Liver (tissue), 9 donors: ENCODE data around the gene ACVR1. TPM values are rescaled to one million over a fixed set of nuclear protein-coding genes. Genes with fewer than 3 reads are reported as not detected.
A peak's percentile ranks its signal among the peaks of the same experiment; 100 is the strongest.

Source experiments
- DNase-seq: peaks from one replicate; pipeline ENCODE4 v3.0.0-alpha.2; 2017; ENCODE audit warnings: low spot score
- H3K27ac ChIP-seq, 2 donors: one replicate each; pipeline ENCODE4 v1.7.0; 2013; ENCODE audit warnings: inconsistent platforms in 2 of 2, low read length in 2 of 2, control low read depth in 1 of 2, low read depth in 1 of 2, mild to moderate bottlenecking in 1 of 2
- H3K27me3 ChIP-seq, 4 donors: one replicate each; pipeline versions ENCODE4 v1.6.1 to v1.7.0; 2013; ENCODE audit warnings: low read length in 3 of 4, inconsistent platforms in 1 of 4, mild to moderate bottlenecking in 1 of 4, moderate library complexity in 1 of 4; ENCODE audit not compliant: control insufficient read depth in 4 of 4, insufficient read depth in 4 of 4
- H3K36me3 ChIP-seq, 4 donors: one replicate each; pipeline versions ENCODE4 v1.6.1 to v1.7.0; 2013; ENCODE audit warnings: low read length in 3 of 4, mild to moderate bottlenecking in 3 of 4, low read depth in 1 of 4, moderate library complexity in 1 of 4; ENCODE audit not compliant: control insufficient read depth in 4 of 4, insufficient read depth in 3 of 4
- H3K4me1 ChIP-seq, 4 donors: one replicate each; pipeline versions ENCODE4 v1.6.1 to v1.7.0; 2013; ENCODE audit warnings: low read length in 3 of 4, mild to moderate bottlenecking in 3 of 4, moderate library complexity in 1 of 4; ENCODE audit not compliant: control insufficient read depth in 4 of 4, insufficient read depth in 4 of 4
- H3K4me3 ChIP-seq, 3 donors: one replicate each; pipeline versions ENCODE4 v1.6.1 to v1.7.0; 2013; ENCODE audit warnings: low read length in 3 of 3, control low read depth in 1 of 3, low read depth in 1 of 3, mild to moderate bottlenecking in 1 of 3
- H3K9ac ChIP-seq, 2 donors: one replicate each; pipeline ENCODE4 v1.7.0; 2013; ENCODE audit warnings: low read length in 2 of 2, mild to moderate bottlenecking in 2 of 2, moderate library complexity in 2 of 2, control low read depth in 1 of 2, low read depth in 1 of 2
- H3K9me3 ChIP-seq, 4 donors: one replicate each; pipeline versions ENCODE4 v1.6.1 to v1.7.0; 2013; ENCODE audit warnings: low read length in 3 of 4; ENCODE audit not compliant: control insufficient read depth in 4 of 4
- EGR1 ChIP-seq, 2 donors: IDR thresholded peaks; 2 replicates each; pipeline ENCODE4 v1.6.1; 2016 to 2018; ENCODE audit warnings: antibody characterized with exemption in 2 of 2, low read depth in 2 of 2
- FOXA1 ChIP-seq: IDR thresholded peaks from 2 replicates; pipeline ENCODE4 v1.6.1; 2016; ENCODE audit warnings: antibody characterized with exemption
- FOXA2 ChIP-seq: IDR thresholded peaks from 2 replicates; pipeline ENCODE4 v1.6.1; 2016; ENCODE audit warnings: antibody characterized with exemption
- GABPA ChIP-seq, 2 donors: IDR thresholded peaks in 1 of 2; conservative IDR thresholded peaks in 1 of 2; 2 replicates each; pipeline ENCODE4 v1.6.1; 2016; ENCODE audit warnings: antibody characterized with exemption in 2 of 2, mild to moderate bottlenecking in 1 of 2, moderate library complexity in 1 of 2
- HNF4A ChIP-seq, 2 donors: conservative IDR thresholded peaks; 2 replicates each; pipeline ENCODE4 v1.6.1; 2016; ENCODE audit warnings: antibody characterized with exemption in 2 of 2, mild to moderate bottlenecking in 2 of 2
- HNF4G ChIP-seq: IDR thresholded peaks from 2 replicates; pipeline ENCODE4 v1.6.1; 2016; ENCODE audit warnings: antibody characterized with exemption
- JUND ChIP-seq, 2 donors: IDR thresholded peaks; 2 replicates each; pipeline ENCODE4 v1.6.1; 2016; ENCODE audit warnings: antibody characterized with exemption in 2 of 2
- NR2F2 ChIP-seq: IDR thresholded peaks from 2 replicates; pipeline ENCODE4 v1.6.1; 2016; ENCODE audit warnings: antibody characterized with exemption
- RAD21 ChIP-seq, 2 donors: IDR thresholded peaks; 2 replicates each; pipeline ENCODE4 v1.6.1; 2016; ENCODE audit warnings: antibody characterized with exemption in 2 of 2, mild to moderate bottlenecking in 2 of 2
- RXRA ChIP-seq, 2 donors: IDR thresholded peaks; 2 replicates each; pipeline ENCODE4 v1.6.1; 2017 to 2018; ENCODE audit warnings: antibody characterized with exemption in 2 of 2, mild to moderate bottlenecking in 1 of 2
- SP1 ChIP-seq: IDR thresholded peaks from 2 replicates; pipeline ENCODE4 v1.6.1; 2018; ENCODE audit warnings: antibody characterized with exemption, mild to moderate bottlenecking
- TAF1 ChIP-seq: conservative IDR thresholded peaks from 2 replicates; pipeline ENCODE4 v1.6.1; 2016; ENCODE audit warnings: antibody characterized with exemption, mild to moderate bottlenecking
- YY1 ChIP-seq: IDR thresholded peaks from 2 replicates; pipeline ENCODE4 v1.6.1; 2016; ENCODE audit warnings: antibody characterized with exemption, mild to moderate bottlenecking
- WGBS: extraction: QIAGEN DNeasy Blood & Tissue Kit; methylation state at CpG from one replicate; pipeline ENCODE4 v1.1.7; 2013; 5-methylcytosine and 5-hydroxymethylcytosine counted together
- polyA plus RNA-seq, 2 donors: library from polyadenylated mRNA; stranded (reverse) in 1 of 2; unstranded in 1 of 2; fragments of 200-250 nt in 1 of 2; fragments of >200 nt in 1 of 2; fragmentation: Nextera tagmentation in 1 of 2; extraction: Ambion mirVana in 1 of 2; gene quantifications; one replicate each; pipeline versions ENCODE4 v1.2.1 to v1.2.3, GENCODE V29; 2013 to 2015
- total RNA-seq, 2 donors: library from RNA; depleted of rRNA; stranded (reverse); fragments of >200 nt; gene quantifications; one replicate each; pipeline ENCODE4 v1.2.3, GENCODE V29; 2014
- TF ChIP-seq, protein P1 (sequence below): fragments of 150-350 bp; IDR thresholded peaks from 2 replicates; pipeline ENCODE4 v1.5.1; 2017; ENCODE audit warnings: improper control_type of control experiment, low read depth, low read length; ENCODE audit not compliant: missing input control
- TF ChIP-seq, protein P2 (sequence below): IDR thresholded peaks from 2 replicates; pipeline ENCODE4 v1.6.1; 2016; ENCODE audit warnings: antibody characterized with exemption
- TF ChIP-seq, protein P3 (sequence below): IDR thresholded peaks from 2 replicates; pipeline ENCODE4 v1.6.1; 2016; ENCODE audit warnings: antibody characterized with exemption
- TF ChIP-seq, protein P4 (sequence below): IDR thresholded peaks from 2 replicates; pipeline ENCODE4 v1.6.1; 2016; ENCODE audit warnings: antibody characterized with exemption, mild to moderate bottlenecking
- TF ChIP-seq, protein P5 (sequence below): IDR thresholded peaks from 2 replicates; pipeline ENCODE4 v1.6.1; 2016; ENCODE audit warnings: antibody characterized with exemption
- donor health status: healthy.
- donor health status: healthy.
- donor health status: healthy.
- donor health status: healthy.
- donor health status: healthy.

Gene ACVR1
- total and polyA plus RNA-seq, 4 donors: 6.2 to 20.4 (median 8.5) TPM

DNA sequence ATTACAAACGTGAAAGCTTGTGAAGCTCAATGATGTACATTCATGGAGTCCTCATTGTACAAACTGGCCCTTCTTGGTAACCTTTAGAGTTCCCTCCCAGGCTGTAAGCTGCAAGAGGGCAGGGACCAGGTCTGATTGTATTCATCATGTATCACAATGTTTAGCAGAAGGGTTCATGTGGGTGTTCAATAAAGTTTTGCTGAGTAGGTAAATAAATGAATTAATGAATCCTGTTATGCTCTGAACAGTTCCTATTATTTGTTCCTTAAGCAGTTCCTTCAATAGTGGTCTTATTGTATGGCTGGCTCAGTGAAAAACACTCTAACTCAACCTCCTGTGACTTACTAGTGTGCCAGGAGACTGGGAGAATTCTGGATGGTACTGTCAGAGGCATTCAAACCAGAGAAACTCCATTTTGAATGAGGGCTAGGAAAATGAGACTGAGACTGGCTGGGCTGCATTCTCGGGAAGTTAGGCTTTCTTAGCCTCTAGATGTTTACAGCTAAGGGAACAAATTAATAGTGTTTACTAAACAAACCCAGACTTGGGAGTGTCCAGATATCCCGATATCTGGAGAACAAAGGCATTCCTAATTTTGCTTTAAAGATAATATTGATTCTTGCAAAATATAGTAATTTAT, 1.8 kb upstream of the ACVR1 start:
- Histone ChIP-seq H3K27me3 (no peaks in the 10 kb centered on the region), H3K36me3 (no peaks in the 10 kb centered on the region), H3K9ac (no peak overlapping the region), H3K9me3 (no peaks in the 10 kb centered on the region), H3K27ac (no peak overlapping the region), H3K4me3 (no peak overlapping the region), H3K4me1 (peaks cover 15 to 54% (median 29%) of the 10 kb centered on the region in 4 donors)
- no peak for DNase-seq
- TF ChIP-seq RXRA (IDR thresholded peaks at IDR 0.05) (no peak), HNF4G (no peak), NR2F2 (no peak), EGR1 (IDR thresholded peaks at IDR 0.05; ENCODE audit: low read depth in 2 of 2) (no peak), SP1 (no peak)
- TF ChIP-seq, protein P1, sequence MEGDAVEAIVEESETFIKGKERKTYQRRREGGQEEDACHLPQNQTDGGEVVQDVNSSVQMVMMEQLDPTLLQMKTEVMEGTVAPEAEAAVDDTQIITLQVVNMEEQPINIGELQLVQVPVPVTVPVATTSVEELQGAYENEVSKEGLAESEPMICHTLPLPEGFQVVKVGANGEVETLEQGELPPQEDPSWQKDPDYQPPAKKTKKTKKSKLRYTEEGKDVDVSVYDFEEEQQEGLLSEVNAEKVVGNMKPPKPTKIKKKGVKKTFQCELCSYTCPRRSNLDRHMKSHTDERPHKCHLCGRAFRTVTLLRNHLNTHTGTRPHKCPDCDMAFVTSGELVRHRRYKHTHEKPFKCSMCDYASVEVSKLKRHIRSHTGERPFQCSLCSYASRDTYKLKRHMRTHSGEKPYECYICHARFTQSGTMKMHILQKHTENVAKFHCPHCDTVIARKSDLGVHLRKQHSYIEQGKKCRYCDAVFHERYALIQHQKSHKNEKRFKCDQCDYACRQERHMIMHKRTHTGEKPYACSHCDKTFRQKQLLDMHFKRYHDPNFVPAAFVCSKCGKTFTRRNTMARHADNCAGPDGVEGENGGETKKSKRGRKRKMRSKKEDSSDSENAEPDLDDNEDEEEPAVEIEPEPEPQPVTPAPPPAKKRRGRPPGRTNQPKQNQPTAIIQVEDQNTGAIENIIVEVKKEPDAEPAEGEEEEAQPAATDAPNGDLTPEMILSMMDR: no peak
- 89% methylated on average over 3 of the region's 3 CpGs for WGBS

DNA sequence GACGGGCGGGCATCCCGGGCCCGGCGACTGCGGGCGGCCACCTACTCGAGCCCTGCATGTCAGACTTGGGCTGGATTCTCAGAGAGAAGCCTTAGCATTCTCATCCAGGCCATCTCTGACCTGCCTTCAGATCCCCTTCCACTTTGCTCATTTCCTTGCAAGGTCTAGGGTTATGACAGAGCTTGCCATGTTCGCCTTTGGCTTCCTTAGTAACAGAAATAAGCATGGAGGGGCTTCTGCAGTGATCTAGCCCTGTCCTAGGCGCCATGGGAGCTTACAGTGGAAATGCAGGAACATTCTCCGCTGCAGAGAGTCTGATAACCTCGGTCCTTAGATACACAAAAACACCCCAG, 632 bp upstream of the ACVR1 start:
- WGBS: 2% methylated on average over 12 of the region's 12 CpGs
- H3K4me3 ChIP-seq: peak overlapping the region; percentile 66 to 97 (median 83)

More for the DNA sequence above, 632 bp upstream of the ACVR1 start:
- Histone ChIP-seq H3K36me3 (no peaks in the 10 kb centered on the region), H3K27me3 (no peaks in the 10 kb centered on the region), H3K27ac (peak overlapping the region; percentile 86 to 98), H3K9ac (peak overlapping the region; percentile 8 to 89), H3K4me1 (peaks cover 18 to 65% (median 38%) of the 10 kb centered on the region in 4 donors), H3K9me3 (no peaks in the 10 kb centered on the region)
- TF ChIP-seq HNF4G (no peak), RXRA (IDR thresholded peaks at IDR 0.05) (no peak), EGR1 (IDR thresholded peaks at IDR 0.05; ENCODE audit: low read depth in 2 of 2) (no peak), TAF1 (no peak), FOXA2 (no peak), FOXA1 (no peak), NR2F2 (no peak), GABPA (IDR thresholded peaks at IDR 0.05 in 1 of 2, conservative IDR thresholded peaks at IDR 0.05 in 1 of 2) (no peak), HNF4A (conservative IDR thresholded peaks at IDR 0.05) (no peak), RAD21 (IDR thresholded peaks at IDR 0.05) (no peak), JUND (IDR thresholded peaks at IDR 0.05) (no peak), YY1 (no peak), SP1 (no peak)
- TF ChIP-seq, protein P2, sequence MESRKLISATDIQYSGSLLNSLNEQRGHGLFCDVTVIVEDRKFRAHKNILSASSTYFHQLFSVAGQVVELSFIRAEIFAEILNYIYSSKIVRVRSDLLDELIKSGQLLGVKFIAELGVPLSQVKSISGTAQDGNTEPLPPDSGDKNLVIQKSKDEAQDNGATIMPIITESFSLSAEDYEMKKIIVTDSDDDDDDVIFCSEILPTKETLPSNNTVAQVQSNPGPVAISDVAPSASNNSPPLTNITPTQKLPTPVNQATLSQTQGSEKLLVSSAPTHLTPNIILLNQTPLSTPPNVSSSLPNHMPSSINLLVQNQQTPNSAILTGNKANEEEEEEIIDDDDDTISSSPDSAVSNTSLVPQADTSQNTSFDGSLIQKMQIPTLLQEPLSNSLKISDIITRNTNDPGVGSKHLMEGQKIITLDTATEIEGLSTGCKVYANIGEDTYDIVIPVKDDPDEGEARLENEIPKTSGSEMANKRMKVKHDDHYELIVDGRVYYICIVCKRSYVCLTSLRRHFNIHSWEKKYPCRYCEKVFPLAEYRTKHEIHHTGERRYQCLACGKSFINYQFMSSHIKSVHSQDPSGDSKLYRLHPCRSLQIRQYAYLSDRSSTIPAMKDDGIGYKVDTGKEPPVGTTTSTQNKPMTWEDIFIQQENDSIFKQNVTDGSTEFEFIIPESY: no peak
- TF ChIP-seq, protein P3, sequence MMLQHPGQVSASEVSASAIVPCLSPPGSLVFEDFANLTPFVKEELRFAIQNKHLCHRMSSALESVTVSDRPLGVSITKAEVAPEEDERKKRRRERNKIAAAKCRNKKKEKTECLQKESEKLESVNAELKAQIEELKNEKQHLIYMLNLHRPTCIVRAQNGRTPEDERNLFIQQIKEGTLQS: no peak
- TF ChIP-seq, protein P4, sequence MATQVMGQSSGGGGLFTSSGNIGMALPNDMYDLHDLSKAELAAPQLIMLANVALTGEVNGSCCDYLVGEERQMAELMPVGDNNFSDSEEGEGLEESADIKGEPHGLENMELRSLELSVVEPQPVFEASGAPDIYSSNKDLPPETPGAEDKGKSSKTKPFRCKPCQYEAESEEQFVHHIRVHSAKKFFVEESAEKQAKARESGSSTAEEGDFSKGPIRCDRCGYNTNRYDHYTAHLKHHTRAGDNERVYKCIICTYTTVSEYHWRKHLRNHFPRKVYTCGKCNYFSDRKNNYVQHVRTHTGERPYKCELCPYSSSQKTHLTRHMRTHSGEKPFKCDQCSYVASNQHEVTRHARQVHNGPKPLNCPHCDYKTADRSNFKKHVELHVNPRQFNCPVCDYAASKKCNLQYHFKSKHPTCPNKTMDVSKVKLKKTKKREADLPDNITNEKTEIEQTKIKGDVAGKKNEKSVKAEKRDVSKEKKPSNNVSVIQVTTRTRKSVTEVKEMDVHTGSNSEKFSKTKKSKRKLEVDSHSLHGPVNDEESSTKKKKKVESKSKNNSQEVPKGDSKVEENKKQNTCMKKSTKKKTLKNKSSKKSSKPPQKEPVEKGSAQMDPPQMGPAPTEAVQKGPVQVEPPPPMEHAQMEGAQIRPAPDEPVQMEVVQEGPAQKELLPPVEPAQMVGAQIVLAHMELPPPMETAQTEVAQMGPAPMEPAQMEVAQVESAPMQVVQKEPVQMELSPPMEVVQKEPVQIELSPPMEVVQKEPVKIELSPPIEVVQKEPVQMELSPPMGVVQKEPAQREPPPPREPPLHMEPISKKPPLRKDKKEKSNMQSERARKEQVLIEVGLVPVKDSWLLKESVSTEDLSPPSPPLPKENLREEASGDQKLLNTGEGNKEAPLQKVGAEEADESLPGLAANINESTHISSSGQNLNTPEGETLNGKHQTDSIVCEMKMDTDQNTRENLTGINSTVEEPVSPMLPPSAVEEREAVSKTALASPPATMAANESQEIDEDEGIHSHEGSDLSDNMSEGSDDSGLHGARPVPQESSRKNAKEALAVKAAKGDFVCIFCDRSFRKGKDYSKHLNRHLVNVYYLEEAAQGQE: no peak
- TF ChIP-seq, protein P1: no peak
- TF ChIP-seq, protein P5, sequence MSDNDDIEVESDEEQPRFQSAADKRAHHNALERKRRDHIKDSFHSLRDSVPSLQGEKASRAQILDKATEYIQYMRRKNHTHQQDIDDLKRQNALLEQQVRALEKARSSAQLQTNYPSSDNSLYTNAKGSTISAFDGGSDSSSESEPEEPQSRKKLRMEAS: no peak
- DNase-seq: no peak
